ENCODE data around the gene EFHD1.

The EFHD1 gene

DNA sequence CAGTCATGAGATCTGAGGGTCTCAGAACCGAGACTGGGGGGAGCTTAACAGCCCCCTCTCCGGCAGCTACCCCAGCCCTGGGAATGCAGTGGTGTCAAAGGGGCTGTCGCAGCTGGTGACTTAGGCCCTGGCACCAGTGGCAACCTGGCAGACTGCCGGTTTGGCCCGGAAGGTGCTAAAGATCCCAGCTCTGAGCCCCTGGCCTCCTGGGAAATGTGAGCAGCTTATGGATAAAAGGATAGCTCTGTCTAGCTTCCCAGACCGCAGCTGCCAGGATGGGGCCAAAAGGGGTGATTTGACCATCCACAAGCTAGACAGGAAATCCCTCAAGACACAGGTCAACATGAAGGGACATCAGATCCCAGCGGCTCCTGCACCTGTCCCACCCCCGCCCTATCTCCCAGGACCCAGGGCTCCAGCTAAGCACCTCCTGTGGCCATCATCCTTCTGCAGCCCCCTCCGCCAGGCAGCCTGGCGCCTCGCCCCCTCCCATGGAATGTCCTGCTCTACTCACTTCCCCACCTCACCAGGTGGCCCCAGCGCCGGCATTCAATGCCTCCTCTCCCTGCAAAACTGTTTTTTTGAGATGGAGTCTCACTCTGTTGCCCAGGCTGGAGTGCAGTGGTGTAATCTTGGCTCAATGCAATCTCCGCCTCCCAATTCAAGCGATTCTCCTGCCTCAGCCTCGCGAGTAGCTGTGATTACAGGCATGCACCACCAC, 33.2 kb upstream of the EFHD1 start:
- POLR2A ChIA-PET: no interaction called here

DNA sequence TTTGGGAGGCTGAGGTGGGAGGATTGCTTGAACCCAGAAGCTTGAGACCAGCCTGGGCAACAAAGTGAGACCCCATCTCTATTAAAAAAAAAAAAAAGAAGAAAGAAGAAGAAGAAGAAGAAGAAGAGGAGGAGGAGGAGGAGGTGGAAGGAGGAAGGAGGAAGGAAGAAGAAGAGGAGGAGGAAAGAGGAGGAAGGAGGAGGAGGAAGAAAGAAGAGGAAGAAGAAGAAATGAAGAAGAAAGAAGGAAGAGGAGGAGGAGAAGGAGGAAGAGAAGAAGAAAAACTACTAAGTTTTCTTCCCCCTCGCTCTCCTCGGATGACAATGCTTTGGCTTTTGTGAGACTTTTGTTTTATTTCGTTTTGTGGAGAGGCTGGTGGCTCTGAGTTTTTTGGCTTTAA, 30.1 kb upstream of the EFHD1 start:
- DNase-seq (ENCODE audit: extremely low spot score): no peak
- TF ChIP-seq, protein P1, sequence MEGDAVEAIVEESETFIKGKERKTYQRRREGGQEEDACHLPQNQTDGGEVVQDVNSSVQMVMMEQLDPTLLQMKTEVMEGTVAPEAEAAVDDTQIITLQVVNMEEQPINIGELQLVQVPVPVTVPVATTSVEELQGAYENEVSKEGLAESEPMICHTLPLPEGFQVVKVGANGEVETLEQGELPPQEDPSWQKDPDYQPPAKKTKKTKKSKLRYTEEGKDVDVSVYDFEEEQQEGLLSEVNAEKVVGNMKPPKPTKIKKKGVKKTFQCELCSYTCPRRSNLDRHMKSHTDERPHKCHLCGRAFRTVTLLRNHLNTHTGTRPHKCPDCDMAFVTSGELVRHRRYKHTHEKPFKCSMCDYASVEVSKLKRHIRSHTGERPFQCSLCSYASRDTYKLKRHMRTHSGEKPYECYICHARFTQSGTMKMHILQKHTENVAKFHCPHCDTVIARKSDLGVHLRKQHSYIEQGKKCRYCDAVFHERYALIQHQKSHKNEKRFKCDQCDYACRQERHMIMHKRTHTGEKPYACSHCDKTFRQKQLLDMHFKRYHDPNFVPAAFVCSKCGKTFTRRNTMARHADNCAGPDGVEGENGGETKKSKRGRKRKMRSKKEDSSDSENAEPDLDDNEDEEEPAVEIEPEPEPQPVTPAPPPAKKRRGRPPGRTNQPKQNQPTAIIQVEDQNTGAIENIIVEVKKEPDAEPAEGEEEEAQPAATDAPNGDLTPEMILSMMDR (IDR thresholded peaks at IDR 0.05; ENCODE audit: control extremely low read depth, extremely low read depth, low read depth, missing control alignments): no peak
- ChIA-PET POLR2A (no interaction called here), CTCF (interaction anchor here (1.0 to 1.2 kb wide), 3 partner anchors 30 to 426 kb away, joined by 3 read pairs; no protein-coding TSS in a partner anchor)

More for the DNA sequence above, 33.2 kb upstream of the EFHD1 start:
- CTCF ChIA-PET: interaction anchor here (0.8 to 1.6 kb wide), 4 partner anchors 9 to 650 kb away, joined by 3 read pairs; partner anchors contain the start of gene GIGYF2
- TF ChIP-seq, protein P1 (IDR thresholded peaks at IDR 0.05; ENCODE audit: control extremely low read depth, extremely low read depth, low read depth, missing control alignments): no peak
- no peak for DNase-seq (ENCODE audit: extremely low spot score)

DNA sequence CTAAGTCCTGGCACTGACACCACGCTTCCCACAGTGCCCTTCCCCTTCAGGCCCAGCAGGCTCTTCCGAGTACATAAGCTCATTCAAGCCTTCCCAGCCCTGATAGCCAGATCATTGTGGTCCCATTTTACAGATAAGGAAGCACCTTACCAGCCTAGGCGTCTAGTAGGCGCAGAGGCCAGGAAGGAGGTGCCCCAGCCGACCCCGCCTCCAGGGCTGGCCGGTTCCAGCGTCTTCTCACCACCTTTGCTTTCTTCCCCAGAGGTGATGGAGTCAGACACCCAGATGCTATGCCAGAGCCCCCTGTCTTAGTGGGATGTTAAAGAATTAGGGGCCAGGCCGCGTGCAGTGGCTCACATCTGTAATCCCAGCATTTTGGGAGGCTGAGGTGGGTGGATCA, 28.9 kb upstream of the EFHD1 start:
- no peak for DNase-seq (ENCODE audit: extremely low spot score)
- TF ChIP-seq, protein P1 (IDR thresholded peaks at IDR 0.05; ENCODE audit: control extremely low read depth, extremely low read depth, low read depth, missing control alignments): no peak
- ChIA-PET POLR2A (no interaction called here), CTCF (interaction anchor here (1.2 kb wide), 1 partner anchor 32 kb away, joined by 3 read pairs; no protein-coding TSS in a partner anchor)

GRCh38 chr2:232607011-232607410, 26.4 kb upstream of the EFHD1 start:
- CTCF ChIA-PET: interaction anchor here (0.8 kb wide), 1 partner anchor 28 kb away, joined by 3 read pairs; no protein-coding TSS in a partner anchor
- POLR2A ChIA-PET: no interaction called here
- no peak for DNase-seq (ENCODE audit: extremely low spot score)
- TF ChIP-seq, protein P1 (IDR thresholded peaks at IDR 0.05; ENCODE audit: control extremely low read depth, extremely low read depth, low read depth, missing control alignments): no peak

DNA sequence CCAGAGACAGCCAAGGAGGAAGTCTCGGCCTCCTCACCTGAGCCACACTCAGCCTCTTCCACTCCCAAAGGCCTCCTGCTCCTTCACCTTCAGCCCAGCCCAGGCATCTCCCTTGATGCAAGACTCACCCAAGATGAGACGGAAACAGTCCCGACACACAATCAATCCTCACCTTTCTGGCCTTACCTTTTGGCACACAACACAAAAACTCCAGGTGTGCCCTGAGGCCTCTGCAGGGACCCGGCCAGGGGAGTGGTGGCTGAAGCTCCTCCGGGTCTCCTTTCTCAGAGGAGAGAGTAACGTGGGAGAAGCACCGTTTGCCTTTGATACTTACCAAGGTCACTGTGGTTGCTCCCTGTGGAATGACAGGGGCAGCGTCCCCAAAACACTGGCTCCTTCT, 23.8 kb upstream of the EFHD1 start:
- no peak for DNase-seq (ENCODE audit: extremely low spot score)
- TF ChIP-seq, protein P1 (IDR thresholded peaks at IDR 0.05; ENCODE audit: control extremely low read depth, extremely low read depth, low read depth, missing control alignments): no peak
- CTCF ChIA-PET: interaction anchor here (0.8 to 1.1 kb wide), 3 partner anchors 10 to 408 kb away, joined by 3 to 4 read pairs (median 3); partner anchors contain the start of gene EFHD1
- POLR2A ChIA-PET: no interaction called here

DNA sequence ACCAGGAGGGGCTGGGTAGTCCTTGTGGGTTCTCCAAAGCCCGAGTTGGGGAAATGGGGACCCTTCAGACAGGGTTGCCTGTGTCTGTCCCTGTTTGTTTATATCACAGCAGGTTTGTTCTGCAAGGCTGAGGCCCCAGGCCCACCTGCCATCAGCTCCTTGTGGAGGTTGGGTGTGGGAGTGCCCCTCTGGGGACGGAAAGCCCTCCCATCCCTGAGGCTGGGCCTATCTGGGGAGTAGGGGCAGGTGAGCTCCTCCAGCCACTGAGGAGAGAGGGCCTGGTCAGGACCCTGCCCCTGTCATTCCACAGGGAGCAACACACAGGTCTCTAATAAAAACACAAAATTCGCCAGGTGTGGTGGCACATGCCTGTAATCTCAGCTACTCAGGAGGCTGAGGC, 23.3 kb upstream of the EFHD1 start:
- no peak for DNase-seq (ENCODE audit: extremely low spot score)
- TF ChIP-seq, protein P1 (IDR thresholded peaks at IDR 0.05; ENCODE audit: control extremely low read depth, extremely low read depth, low read depth, missing control alignments): no peak
- ChIA-PET POLR2A (no interaction called here), CTCF (interaction anchor here (0.8 to 1.1 kb wide), 3 partner anchors 11 to 407 kb away, joined by 3 to 4 read pairs (median 3); partner anchors contain the start of gene EFHD1)

All from GM10248 (cell line).